Lower leg skin (tissue), 3 donors: ENCODE data around the gene ACADM.

ENCODE experiments used
- POLR2A ChIP-seq, 2 donors: fragments of 450-650 bp; IDR thresholded peaks; one replicate each; pipeline ENCODE4 v1.6.1; 2016 to 2017; ENCODE audit warnings: antibody characterized with exemption in 2 of 2, mild to moderate bottlenecking in 1 of 2, moderate library complexity in 1 of 2
- TF ChIP-seq, protein P1 (sequence below), 3 donors: fragments of 450-650 bp; IDR thresholded peaks; one replicate each; pipeline ENCODE4 v1.5.1; 2016; ENCODE audit warnings: antibody characterized with exemption in 3 of 3, mild to moderate bottlenecking in 3 of 3, moderate library complexity in 2 of 3

- TF ChIP-seq, protein P1, sequence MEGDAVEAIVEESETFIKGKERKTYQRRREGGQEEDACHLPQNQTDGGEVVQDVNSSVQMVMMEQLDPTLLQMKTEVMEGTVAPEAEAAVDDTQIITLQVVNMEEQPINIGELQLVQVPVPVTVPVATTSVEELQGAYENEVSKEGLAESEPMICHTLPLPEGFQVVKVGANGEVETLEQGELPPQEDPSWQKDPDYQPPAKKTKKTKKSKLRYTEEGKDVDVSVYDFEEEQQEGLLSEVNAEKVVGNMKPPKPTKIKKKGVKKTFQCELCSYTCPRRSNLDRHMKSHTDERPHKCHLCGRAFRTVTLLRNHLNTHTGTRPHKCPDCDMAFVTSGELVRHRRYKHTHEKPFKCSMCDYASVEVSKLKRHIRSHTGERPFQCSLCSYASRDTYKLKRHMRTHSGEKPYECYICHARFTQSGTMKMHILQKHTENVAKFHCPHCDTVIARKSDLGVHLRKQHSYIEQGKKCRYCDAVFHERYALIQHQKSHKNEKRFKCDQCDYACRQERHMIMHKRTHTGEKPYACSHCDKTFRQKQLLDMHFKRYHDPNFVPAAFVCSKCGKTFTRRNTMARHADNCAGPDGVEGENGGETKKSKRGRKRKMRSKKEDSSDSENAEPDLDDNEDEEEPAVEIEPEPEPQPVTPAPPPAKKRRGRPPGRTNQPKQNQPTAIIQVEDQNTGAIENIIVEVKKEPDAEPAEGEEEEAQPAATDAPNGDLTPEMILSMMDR (IDR thresholded peaks at IDR 0.05) = no peak
- TF ChIP-seq POLR2A (IDR thresholded peaks at IDR 0.05) = no peak
Measured at GRCh38 chr1:75677443-75677842, 47.1 kb upstream of the ACADM start.
